Mucosa of stomach (tissue), 1 donor: ENCODE results near the gene TMEM161B.

Source experiments
- H3K27me3 ChIP-seq: one replicate; pipeline ENCODE4 v1.7.0; 2013; ENCODE audit warnings: mild to moderate bottlenecking, low read length; ENCODE audit not compliant: control insufficient read depth, insufficient read depth
- H3K36me3 ChIP-seq: one replicate; pipeline ENCODE4 v1.7.0; 2013; ENCODE audit warnings: low read length; ENCODE audit not compliant: control insufficient read depth, insufficient read depth
- H3K4me1 ChIP-seq: one replicate; pipeline ENCODE4 v1.7.0; 2013; ENCODE audit warnings: mild to moderate bottlenecking, low read length; ENCODE audit not compliant: control insufficient read depth, insufficient read depth
- H3K4me3 ChIP-seq: one replicate; pipeline ENCODE4 v1.7.0; 2013; ENCODE audit warnings: low read length
- H3K9ac ChIP-seq: one replicate; pipeline ENCODE4 v1.7.0; 2013; ENCODE audit warnings: mild to moderate bottlenecking, low read length, moderate library complexity
- H3K9me3 ChIP-seq: one replicate; pipeline ENCODE4 v1.7.0; 2013; ENCODE audit warnings: mild to moderate bottlenecking, low read length, moderate library complexity; ENCODE audit not compliant: control insufficient read depth
- donor health status: Pancreatic carcinoma.

TMEM161B gene

DNA sequence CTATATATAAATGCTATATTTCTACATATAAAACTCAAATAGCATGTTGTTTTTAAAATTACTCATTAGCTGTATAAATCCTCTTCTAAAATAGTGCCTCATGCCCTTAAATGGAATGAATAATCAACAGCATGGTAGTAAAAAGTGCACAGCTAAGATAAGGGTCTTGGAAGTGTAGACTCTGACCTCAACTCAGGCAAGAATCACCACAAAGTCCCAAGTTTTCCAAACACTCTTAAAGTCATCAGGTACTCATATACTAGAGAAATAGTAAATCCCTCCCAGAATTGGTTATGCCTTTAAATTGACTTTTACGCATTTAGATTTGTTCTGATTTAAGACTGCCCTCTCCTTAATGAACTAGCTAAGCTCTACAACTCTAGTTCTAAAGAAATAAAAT is 113.8 kb downstream of the TMEM161B start:
- H3K27me3 ChIP-seq, result peaks cover 10% of the 10 kb centered on the region
- H3K4me3 ChIP-seq, result no peak overlapping the region
- no peaks in the 10 kb centered on the region for H3K4me1 ChIP-seq
- no peaks in the 10 kb centered on the region for H3K9me3 ChIP-seq
- no peak overlapping the region for H3K9ac ChIP-seq
- no peaks in the 10 kb centered on the region for H3K36me3 ChIP-seq

- H3K36me3 ChIP-seq, result no peaks in the 10 kb centered on the region
- H3K4me1 ChIP-seq, result peaks cover 4% of the 10 kb centered on the region
- H3K27me3 ChIP-seq, result peaks cover 16% of the 10 kb centered on the region
- H3K9ac ChIP-seq, result no peak overlapping the region
- no peaks in the 10 kb centered on the region for H3K9me3 ChIP-seq
- H3K4me3 ChIP-seq, result no peak overlapping the region
These were observed 117.9 kb downstream of the TMEM161B start for GRCh38 chr5:88150747-88151146.

DNA sequence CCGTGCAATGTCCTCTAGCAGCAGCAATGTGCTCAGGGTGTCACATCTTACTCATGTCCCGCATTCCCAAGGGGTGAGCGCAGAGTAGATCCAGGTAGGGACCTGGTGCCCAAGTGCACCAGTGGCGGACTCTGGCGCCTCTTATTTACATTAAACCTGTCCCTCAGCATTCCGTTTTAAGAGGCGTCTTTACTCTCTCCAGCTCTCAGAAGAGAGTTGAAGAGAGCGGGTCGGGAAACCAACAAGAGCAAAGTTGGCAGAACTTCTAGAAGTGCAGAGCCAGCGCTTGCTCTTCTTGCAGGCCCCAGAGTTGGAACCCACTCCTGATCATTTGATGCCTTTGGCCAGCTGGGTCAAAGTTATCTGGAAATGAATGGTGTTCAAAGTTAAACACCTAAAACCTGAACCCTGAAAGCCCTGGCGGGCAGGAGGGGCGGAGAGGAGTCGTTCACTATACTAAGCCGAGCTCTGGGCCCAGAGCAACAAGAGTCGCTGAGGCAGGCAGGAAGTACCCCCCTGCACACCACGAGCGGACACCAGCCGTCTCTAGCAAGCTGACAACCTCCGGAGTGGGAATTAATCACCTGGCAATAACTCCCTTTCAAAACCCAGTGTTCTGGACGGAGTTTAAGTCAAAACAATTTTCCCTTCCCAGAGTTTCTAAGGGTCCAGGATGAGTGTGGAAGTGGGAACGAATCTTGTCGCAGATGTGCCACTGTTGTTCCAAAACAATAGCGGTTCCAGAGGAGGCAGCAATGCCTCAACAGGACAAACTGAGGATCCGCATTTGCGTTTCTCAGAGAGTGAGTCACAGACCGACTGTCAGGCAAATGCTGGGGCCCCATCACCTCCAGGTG is 122.8 kb downstream of the TMEM161B start:
- Histone ChIP-seq H3K4me3 (no peak overlapping the region), H3K9ac (no peak overlapping the region)

DNA sequence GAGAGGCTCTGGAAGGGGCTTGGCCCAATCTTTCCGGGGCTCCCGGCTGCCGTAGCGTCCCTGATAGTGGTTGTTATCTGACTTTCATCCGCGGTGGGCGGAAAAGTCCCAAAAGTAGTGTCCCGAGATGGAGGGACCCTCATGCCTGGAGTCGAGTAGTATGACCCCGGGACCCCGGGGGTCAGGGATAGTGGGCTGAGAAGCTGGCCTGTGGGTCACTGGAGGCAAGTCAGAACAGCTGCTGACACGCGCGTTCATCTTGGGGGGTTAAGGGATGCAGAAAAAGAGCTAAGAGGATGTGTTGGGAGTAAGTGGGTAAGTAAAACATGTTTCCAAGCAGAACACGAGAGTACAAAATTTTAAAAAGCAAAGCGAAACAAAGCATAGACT is 123.4 kb downstream of the TMEM161B start:
- Histone ChIP-seq H3K4me3 (no peak overlapping the region), H3K9me3 (no peaks in the 10 kb centered on the region), H3K4me1 (peaks cover 25% of the 10 kb centered on the region), H3K27me3 (peaks cover 57% of the 10 kb centered on the region), H3K9ac (no peak overlapping the region), H3K36me3 (no peaks in the 10 kb centered on the region)

More for the DNA sequence above, 122.8 kb downstream of the TMEM161B start:
- peaks cover 18% of the 10 kb centered on the region for H3K4me1 ChIP-seq
- no peaks in the 10 kb centered on the region for H3K9me3 ChIP-seq
- H3K36me3 ChIP-seq, result no peaks in the 10 kb centered on the region
- peaks cover 51% of the 10 kb centered on the region for H3K27me3 ChIP-seq
